Activated CD8-positive, alpha-beta memory T cell treated with anti-CD3 and anti-CD28 coated beads, Interleukin-2, amount 50 U/mL, for 1 hour (primary cell): Measurements from ENCODE around the gene SEMA3F.
A peak's percentile ranks its signal among the peaks of the same experiment; 100 is the strongest.

ENCODE experiments used
- DNase-seq: peaks from one replicate; pipeline ENCODE4 v3.0.0-alpha.2; 2020; ENCODE audit errors: extremely low read depth

Gene SEMA3F

DNA sequence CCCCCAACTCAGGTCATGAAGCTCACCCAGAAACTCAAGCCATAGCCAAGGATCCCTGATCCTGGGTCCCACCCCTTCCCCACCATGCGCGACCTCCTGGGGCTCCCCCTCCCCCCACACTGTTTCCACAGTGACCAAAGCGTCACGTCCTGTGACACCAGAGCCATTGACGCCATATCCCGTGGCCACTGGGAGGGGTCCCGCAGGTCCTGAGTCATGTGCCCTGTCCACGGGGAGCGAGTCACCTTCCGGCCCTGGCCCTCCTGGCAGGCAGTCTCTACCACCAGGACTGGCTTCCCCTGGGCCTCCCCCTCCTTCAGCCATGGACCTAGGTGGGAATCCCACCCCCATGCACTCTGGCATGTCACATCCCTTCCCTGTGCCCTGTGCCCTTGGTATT, 15.6 kb downstream of the SEMA3F start:
- DNase-seq: no peak

DNA sequence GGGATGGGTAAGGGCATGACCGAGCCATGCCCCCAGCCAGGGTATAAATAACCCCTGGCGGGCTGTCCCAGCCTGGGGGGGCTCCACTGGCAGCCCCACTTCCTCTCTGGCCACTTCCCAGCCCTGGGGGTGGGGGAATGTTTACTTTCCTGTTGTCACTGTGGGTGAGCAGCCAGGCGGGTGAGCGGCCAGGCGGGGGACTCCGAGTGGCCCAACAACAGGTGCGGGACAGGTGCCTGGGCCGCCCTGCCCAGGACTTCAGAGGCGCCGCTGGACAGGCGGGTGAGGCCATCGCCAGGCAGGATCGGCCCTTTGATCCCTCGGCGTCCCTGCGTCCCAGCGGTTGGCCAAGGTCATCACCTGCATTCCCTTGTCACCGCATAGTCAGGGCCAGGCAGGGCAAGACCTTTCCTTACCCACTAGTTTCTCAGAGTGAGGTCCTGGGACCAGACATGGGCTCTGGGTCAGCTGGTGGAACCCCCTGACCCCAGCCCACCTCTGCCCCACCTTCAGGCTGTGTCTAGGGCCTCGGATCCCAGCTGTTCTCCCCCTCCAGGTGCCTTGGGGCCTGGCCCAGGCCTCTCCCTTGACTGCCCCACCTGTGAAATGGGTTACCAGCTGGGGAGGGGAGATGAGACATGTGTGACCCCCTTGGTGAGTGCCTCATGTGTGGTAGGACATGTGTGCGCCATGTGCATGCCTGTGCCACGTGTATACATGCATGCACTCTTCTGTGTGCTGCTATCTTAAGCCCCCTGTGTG, 16.6 kb downstream of the SEMA3F start:
- DNase-seq: no peak

DNA sequence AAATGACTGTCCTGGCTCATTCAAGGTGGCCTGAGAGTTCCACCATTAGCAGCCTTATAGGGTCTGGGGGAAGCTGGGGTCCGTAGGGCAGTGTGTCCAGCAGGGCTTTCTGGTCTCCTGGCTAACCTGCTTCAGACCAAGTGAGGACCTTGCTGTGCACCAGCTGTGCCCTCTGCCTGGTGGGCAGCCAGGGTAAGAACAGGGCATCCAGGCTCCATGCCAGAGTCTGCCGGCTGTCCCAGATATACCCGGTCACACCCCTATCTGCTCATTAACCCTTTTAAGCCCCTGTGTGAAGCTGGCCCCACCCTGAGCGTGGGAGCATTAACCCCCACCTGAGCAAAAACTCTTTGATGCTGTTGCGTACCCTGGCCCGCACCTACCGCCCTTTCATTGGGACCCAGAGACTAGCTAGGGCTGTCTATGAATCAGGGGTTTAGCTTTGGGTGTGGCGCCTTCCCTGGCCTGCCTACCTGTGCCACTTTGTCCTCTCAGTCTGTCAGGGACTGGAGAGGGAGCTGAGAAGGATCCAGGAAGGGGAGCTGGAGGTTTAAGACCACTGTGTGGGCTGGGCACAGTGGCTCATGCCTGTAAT, 17.6 kb downstream of the SEMA3F start:
- no peak for DNase-seq

DNA sequence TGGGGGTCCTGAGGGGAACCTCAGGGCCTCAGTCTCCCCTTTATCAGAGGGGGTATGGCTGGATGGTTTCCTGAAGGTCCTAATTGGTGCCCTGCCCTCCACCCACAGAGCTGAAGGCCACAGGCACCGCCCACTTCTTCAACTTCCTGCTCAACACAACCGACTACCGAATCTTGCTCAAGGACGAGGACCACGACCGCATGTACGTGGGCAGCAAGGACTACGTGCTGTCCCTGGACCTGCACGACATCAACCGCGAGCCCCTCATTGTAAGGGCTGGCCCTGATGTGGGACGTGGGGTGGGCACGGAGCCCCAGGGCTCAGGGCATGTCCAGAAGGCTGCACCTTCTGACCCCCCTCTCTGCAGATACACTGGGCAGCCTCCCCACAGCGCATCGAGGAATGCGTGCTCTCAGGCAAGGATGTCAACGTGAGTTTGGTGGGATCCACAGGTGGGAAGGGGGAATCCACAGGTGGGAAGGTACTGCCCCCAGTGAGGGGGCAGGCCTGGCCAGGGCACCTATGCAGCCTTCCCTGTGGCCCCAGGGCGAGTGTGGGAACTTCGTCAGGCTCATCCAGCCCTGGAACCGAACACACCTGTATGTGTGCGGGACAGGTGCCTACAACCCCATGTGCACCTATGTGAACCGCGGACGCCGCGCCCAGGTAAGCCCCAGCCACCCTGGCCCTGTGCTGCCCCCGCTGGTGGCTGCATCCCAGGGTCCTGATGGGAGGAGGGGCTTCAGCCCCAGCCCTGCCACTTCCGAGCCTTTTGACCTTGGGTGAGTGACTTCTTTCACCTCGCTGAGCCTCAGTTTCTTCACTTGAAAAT, 18.8 kb downstream of the SEMA3F start:
- DNase-seq: no peak

DNA sequence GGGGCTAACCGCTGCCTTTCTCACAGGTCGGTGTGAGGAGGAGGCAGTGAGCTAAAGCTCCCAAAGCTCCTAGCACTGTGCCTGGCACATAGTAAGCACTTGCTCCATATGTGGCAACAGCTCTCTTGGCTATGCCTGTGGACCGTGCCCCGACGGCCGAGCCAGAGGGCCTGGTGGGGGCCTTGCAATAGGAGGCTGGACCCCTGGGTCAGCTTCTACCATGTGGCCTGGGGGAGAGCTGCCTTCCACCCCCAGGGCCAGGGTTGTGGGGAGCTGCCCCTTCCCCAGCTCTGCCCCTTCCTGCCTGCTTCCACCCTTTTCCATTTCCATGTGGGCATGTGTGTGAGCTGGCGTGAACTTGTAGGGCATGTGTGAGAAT, 19.4 kb downstream of the SEMA3F start:
- no peak for DNase-seq

DNA sequence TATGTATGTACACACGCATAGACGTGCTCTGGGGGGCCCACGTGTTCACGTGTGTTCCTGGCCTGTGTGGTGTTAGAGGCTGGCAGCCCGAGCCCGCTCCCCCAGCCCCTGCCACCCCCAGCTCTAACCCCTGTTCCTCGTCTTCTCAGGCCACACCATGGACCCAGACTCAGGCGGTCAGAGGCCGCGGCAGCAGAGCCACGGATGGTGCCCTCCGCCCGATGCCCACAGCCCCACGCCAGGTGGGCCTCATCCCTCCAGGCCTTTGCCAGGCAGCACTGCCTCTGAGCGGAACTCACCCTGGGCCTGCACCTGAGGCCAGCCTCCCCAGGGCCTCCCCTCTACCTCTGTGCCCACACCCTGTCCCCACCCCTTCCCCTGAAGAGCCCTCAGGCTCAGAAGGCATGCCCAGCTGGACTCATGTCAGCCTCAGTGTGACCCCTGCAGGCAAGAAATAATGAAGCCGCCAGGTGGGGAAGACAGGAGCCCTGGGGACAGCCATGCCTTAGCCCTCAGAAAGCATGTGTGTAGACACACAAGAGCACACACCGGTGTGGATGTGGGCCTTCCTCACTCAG, 19.9 kb downstream of the SEMA3F start:
- DNase-seq: no peak

DNA sequence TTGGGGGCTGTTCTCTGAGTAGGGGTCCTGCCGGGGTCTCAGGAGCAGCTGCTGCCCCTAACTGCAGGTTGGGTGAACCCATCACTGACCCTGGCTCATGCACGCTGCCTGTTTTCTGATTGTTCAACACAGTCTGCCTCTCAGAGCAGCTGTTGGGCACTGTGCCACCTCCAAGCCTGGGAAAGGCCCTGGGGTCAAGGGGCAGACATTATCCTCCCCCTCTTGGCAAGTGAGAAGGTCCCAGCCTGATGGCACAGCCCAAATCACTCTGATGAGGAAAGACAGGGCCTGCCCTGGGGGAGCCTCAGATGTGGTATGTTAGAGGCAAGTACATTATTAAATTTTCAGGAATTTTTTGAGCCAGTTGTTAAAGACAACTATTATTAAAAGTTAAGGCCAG, 22.2 kb downstream of the SEMA3F start:
- DNase-seq: no peak

DNA sequence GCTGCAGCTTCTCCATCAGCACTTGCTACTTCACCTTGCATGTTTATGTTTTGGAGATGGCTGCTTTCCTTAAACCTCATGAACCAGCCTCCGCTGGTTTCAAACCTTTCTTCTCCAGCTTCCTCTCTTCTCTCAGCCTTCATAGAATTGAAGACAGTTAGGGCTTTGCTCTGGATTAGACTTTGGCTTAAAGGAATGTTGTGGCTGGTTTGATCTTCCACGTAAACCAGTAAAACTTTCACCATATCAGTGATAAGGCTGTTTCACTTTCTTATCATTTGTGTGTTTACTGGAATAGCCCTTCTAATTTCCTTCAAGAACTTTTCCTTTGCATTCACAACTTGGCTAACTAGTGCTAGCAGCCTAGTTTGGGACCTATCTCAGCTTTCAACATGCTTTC, 24.6 kb downstream of the SEMA3F start:
- DNase-seq: no peak

DNA sequence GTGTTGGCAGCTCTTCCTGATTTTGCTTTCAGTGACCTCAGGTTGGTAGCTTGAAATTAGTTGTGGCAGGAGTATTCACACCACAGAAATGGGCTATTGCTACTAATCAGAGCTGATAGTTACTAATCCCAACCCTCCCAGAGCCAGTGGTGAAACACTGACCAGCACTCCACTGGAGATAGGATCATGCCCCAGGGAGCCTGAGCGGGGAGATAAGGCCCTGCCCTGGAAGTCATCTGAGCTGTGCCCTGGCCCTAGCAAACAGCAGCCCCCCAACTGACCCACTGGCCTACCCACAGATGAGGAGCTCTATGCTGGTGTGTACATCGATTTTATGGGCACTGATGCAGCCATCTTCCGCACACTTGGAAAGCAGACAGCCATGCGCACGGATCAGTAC, 26.9 kb downstream of the SEMA3F start:
- no peak for DNase-seq

DNA sequence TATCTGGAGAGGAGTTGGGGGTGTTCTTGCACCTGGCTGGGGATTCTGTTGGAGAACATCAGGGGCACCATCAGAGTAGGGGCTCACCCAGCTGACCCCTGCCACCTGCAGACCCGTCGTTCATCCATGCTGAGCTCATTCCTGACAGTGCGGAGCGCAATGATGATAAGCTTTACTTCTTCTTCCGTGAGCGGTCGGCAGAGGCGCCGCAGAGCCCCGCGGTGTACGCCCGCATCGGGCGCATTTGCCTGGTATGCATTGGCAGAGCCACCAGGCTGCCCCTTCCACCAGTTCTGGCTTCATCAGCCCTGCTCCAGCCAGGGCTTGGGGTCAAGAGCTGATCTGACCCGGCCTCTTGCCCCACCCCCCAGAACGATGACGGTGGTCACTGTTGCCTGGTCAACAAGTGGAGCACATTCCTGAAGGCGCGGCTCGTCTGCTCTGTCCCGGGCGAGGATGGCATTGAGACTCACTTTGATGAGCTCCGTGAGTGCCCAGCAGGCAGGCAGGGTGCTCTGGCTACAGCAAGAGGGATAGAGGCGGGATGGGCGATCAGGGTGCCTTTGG, 27.5 kb downstream of the SEMA3F start:
- no peak for DNase-seq

DNA sequence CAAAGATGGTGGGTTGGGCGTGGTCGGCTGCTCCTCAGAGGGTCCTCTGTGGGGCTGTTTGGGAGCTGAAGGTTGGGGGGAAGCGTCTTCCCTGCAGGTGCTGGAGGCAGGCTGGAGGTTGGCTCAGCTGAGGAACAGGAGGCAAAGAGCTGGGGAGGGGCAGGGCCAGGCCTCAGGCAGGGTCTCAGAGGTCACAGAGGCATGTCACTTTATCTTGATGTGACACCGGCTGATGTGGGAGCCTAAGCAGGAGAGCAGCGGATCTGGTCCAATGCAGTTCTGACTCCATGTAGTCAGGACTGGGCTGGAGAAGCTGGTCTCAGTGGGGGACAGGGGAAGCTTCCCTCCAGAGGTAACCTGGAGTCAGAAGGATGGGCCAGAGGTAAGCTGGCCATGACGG, 28.6 kb downstream of the SEMA3F start:
- DNase-seq: no peak

DNA sequence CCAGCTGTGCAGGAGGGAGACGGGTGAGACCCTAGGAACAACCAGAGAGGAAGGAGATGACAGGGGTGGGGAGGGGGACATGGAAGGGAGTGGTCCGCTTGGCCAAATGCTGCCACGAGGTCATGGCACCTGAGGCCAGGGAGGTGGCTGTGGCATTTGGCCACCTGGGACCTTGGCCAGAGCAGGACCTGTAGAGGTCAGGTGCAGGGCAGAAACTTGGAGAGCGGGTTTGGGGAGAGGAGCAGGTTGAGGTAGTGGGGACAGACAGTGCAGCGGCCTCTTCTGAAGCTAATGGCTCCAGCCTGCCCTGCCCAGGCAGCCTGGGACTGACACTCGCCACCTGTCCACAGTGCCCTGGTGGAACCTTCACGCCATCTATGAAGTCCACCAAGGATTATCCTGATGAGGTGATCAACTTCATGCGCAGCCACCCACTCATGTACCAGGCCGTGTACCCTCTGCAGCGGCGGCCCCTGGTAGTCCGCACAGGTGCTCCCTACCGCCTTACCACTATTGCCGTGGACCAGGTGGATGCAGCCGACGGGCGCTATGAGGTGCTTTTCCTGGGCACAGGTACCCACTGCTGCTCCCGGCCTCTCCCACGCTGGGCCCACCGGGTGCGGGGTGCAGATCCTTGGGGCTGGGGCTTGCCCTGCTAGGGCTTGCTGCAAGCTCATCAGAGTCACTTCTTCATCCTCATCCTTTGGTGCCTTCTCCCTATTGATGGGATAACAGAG, 29.3 kb downstream of the SEMA3F start:
- DNase-seq: no peak

DNA sequence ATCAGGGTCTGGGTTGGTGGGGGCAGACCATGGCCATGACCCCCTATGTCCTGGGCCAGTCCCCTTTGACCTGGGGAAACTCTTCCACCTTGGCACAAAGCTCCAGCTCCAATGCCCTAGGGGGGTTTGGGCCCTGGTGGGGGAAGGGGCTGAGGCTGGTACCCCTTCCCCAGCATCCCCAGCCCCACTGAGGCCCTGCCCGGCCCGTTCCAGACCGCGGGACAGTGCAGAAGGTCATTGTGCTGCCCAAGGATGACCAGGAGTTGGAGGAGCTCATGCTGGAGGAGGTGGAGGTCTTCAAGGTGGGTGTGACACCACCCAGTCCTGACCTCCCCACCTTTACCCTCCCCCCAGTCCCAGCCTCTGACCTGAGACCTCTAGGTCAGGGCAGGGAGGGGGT, 30.1 kb downstream of the SEMA3F start:
- DNase-seq: no peak

DNA sequence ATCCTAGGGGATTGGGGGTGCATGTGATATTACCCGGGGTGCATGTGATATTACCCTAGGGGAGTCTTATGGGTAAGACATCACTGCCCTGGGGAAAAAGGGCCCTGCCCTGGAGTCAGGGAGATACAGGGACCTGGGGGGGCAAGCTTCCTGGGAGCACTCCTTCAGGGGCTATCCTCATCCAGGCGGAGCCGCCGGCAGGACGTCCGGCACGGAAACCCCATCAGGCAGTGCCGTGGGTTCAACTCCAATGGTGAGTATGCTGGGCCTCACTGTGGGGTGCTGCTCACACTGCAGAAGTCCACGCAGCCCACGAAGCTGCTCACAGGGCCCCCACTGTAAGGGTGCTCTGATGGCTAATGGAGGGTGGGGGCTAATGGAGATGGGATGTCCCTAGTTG, 31.0 kb downstream of the SEMA3F start:
- DNase-seq: no peak

DNA sequence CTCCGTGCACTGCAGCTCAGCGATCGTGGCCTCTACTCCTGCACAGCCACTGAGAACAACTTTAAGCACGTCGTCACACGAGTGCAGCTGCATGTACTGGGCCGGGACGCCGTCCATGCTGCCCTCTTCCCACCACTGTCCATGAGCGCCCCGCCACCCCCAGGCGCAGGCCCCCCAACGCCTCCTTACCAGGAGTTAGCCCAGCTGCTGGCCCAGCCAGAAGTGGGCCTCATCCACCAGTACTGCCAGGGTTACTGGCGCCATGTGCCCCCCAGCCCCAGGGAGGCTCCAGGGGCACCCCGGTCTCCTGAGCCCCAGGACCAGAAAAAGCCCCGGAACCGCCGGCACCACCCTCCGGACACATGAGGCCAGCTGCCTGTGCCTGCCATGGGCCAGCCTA, 32.6 kb downstream of the SEMA3F start:
- no peak for DNase-seq

DNA sequence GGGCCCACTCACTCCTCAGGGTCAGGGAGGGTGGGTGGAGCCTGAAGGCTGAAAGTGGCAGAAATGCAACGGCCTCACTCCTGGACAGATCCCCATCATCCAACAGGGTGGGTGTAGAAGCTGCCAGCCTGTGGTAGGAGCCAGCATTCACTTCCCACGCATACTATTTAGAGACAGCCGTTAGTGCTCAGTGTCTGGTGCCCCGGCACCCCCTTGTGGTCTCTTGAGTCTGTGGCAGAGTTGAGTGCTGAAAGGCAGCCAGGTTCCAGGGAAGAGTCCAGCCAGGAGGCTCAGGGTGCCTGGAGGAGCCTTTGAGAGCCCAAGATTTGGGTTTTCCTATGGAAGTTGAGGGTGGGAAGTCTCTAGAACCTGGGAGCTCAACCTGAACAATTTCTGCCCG, 34.1 kb downstream of the SEMA3F start:
- no peak for DNase-seq

DNA sequence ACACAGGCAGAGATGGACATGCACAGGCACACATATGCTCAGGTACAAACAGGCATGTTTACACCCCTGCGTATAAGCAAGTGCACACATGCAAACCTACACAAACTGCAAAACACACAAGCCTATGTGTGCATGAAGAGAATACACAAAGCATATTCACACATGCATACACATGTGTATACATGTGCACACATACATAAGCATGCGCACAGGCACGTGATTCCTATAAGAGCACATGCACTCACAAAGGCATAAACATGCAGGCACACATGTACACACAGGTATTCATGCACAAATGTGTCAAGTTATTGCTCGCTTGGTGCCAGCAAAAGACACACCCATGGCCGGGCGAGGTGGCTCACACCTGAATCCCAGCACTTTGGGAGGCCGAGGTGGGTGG, 34.9 kb downstream of the SEMA3F start:
- no peak for DNase-seq

DNA sequence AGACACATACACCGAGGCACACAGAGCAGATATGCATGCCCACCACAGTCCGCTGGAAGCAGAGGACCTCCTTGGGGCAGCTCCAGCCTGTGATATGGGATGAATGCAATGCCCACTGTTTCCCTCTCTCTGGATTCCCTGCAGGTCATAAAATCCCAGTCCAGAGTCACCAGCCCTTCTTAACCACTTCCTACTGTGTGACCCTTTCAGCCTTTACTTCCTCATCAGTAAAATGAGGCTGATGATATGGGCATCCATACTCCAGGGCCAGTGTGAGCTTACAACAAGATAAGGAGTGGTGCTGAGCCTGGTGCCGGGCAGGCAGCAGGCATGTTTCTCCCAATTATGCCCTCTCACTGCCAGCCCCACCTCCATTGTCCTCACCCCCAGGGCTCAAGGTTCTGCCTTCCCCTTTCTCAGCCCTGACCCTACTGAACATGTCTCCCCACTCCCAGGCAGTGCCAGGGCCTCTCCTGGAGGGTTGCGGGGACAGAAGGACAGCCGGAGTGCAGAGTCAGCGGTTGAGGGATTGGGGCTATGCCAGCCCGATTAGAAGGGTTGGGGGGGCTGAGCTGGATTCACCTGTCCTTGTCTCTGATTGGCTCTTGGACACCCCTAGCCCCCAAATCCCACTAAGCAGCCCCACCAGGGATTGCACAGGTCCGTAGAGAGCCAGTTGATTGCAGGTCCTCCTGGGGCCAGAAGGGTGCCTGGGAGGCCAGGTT, 36.0 kb downstream of the SEMA3F start, which contains the start of gene GNAT1:
Gene GNAT1, plus strand, starts transcription at position 675 of the 725 bp plus-strand sequence. CDS start 116 bp downstream, outside the sequence.
- no peak for DNase-seq

DNA sequence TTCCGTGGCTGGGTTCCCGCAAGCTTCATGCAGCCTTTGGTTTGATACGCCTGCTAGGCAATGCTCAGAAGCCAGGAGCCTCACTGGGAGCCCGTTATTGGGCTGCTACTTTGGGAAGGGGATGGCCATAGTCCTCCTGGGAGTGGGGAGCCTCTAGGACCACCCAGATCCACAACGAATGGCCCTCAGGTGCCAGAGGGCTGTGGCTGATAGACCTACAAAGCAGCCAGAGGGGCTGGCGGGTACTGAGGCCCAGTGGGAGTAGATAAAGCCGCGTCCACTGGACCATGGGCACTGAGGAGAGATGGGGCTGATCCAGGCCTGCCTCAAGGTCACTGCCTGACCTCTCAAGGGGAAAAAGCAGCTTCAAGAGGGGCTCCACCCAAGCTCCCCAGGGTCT, 37.0 kb downstream of the SEMA3F start:
- no peak for DNase-seq

DNA sequence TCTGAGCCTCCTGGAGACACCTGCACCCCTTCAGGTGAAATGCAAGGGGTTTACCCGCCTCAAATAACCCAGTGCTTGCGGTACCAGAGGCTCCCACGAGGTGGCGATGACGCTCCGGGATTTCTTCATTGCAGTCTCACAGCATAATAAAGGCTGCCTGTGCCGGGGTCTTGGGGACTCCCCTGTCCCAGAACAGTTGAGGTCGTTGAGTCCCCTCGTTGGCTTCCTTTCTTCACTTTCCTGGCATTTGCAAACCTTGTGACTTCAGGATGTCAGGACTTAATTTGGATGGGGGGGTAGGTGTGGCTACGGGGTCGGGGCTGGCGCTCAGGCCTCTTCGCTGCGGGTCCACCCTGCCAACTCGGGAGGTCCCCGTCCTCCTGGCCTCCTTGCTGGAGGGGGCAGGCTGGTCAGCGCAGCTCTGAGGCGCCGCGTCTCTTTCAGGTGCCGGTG, 37.6 kb downstream of the SEMA3F start:
- DNase-seq: peak; percentile 59

DNA sequence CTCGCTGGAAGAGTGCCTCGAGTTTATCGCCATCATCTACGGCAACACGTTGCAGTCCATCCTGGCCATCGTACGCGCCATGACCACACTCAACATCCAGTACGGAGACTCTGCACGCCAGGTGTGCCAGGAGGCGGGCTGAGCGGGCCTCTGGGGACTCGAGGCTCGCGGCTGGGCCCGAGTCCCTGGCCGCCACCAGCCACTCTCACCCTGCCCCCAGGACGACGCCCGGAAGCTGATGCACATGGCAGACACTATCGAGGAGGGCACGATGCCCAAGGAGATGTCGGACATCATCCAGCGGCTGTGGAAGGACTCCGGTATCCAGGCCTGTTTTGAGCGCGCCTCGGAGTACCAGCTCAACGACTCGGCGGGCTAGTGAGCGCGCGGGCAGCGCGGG, 38.2 kb downstream of the SEMA3F start:
- DNase-seq: no peak
